ENCODE results near the gene DUSP15. TPM values are rescaled to one million over a fixed set of nuclear protein-coding genes. Genes with fewer than 3 reads are reported as not detected.
A peak's percentile ranks its signal among the peaks of the same experiment; 100 is the strongest.

The DUSP15 gene
- total and polyA plus RNA-seq, 4 donors = 0.35 to 0.61 (median 0.42) TPM; not detected in 1

- H3K4me1 ChIP-seq (ENCODE audit: control insufficient read depth in 4 of 4, insufficient read depth in 4 of 4, low read length in 3 of 4) = no peaks in the 10 kb centered on the region
- no peak for DNase-seq (ENCODE audit: low spot score)
- no peaks in the 10 kb centered on the region for H3K36me3 ChIP-seq (ENCODE audit: control insufficient read depth in 4 of 4, insufficient read depth in 3 of 4, low read depth in 1 of 4, low read length in 3 of 4)
- no peak overlapping the region for H3K27ac ChIP-seq (ENCODE audit: low read depth in 1 of 2, low read length in 2 of 2)
- H3K4me3 ChIP-seq (ENCODE audit: low read depth in 1 of 3, low read length in 3 of 3) = no peak overlapping the region
- no peak for TF ChIP-seq YY1 (IDR thresholded peaks at IDR 0.05)
- no peak for TF ChIP-seq EGR1 (IDR thresholded peaks at IDR 0.05; ENCODE audit: low read depth in 2 of 2)
- TF ChIP-seq NR2F2 (IDR thresholded peaks at IDR 0.05) = no peak
- TF ChIP-seq FOXA1 (IDR thresholded peaks at IDR 0.05) = no peak
- TF ChIP-seq, protein P1, sequence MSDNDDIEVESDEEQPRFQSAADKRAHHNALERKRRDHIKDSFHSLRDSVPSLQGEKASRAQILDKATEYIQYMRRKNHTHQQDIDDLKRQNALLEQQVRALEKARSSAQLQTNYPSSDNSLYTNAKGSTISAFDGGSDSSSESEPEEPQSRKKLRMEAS (IDR thresholded peaks at IDR 0.05) = no peak
- TF ChIP-seq, protein P2, sequence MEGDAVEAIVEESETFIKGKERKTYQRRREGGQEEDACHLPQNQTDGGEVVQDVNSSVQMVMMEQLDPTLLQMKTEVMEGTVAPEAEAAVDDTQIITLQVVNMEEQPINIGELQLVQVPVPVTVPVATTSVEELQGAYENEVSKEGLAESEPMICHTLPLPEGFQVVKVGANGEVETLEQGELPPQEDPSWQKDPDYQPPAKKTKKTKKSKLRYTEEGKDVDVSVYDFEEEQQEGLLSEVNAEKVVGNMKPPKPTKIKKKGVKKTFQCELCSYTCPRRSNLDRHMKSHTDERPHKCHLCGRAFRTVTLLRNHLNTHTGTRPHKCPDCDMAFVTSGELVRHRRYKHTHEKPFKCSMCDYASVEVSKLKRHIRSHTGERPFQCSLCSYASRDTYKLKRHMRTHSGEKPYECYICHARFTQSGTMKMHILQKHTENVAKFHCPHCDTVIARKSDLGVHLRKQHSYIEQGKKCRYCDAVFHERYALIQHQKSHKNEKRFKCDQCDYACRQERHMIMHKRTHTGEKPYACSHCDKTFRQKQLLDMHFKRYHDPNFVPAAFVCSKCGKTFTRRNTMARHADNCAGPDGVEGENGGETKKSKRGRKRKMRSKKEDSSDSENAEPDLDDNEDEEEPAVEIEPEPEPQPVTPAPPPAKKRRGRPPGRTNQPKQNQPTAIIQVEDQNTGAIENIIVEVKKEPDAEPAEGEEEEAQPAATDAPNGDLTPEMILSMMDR (IDR thresholded peaks at IDR 0.05; ENCODE audit: low read depth, low read length, missing input control) = no peak
- TF ChIP-seq HNF4G (IDR thresholded peaks at IDR 0.05) = no peak
- no peak for TF ChIP-seq TAF1 (conservative IDR thresholded peaks at IDR 0.05)
- TF ChIP-seq HNF4A (conservative IDR thresholded peaks at IDR 0.05) = no peak
- no peak for TF ChIP-seq RAD21 (IDR thresholded peaks at IDR 0.05)
- no peak for TF ChIP-seq RXRA (IDR thresholded peaks at IDR 0.05)
- no peak for TF ChIP-seq FOXA2 (IDR thresholded peaks at IDR 0.05)
- TF ChIP-seq, protein P3, sequence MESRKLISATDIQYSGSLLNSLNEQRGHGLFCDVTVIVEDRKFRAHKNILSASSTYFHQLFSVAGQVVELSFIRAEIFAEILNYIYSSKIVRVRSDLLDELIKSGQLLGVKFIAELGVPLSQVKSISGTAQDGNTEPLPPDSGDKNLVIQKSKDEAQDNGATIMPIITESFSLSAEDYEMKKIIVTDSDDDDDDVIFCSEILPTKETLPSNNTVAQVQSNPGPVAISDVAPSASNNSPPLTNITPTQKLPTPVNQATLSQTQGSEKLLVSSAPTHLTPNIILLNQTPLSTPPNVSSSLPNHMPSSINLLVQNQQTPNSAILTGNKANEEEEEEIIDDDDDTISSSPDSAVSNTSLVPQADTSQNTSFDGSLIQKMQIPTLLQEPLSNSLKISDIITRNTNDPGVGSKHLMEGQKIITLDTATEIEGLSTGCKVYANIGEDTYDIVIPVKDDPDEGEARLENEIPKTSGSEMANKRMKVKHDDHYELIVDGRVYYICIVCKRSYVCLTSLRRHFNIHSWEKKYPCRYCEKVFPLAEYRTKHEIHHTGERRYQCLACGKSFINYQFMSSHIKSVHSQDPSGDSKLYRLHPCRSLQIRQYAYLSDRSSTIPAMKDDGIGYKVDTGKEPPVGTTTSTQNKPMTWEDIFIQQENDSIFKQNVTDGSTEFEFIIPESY (IDR thresholded peaks at IDR 0.05) = no peak
- H3K9me3 ChIP-seq (ENCODE audit: control insufficient read depth in 4 of 4, low read length in 3 of 4) = no peaks in the 10 kb centered on the region
- WGBS = 61% methylated on average over 3 of the region's 3 CpGs
- H3K9ac ChIP-seq (ENCODE audit: low read depth in 1 of 2, low read length in 2 of 2) = no peak overlapping the region
- H3K27me3 ChIP-seq (ENCODE audit: control insufficient read depth in 4 of 4, insufficient read depth in 4 of 4, low read length in 3 of 4) = peaks cover 0 to 3% (median 1%) of the 10 kb centered on the region in 4 donors
These were observed 23.6 kb downstream of the DUSP15 start for GRCh38 chr20:31846793-31847138.

DNA sequence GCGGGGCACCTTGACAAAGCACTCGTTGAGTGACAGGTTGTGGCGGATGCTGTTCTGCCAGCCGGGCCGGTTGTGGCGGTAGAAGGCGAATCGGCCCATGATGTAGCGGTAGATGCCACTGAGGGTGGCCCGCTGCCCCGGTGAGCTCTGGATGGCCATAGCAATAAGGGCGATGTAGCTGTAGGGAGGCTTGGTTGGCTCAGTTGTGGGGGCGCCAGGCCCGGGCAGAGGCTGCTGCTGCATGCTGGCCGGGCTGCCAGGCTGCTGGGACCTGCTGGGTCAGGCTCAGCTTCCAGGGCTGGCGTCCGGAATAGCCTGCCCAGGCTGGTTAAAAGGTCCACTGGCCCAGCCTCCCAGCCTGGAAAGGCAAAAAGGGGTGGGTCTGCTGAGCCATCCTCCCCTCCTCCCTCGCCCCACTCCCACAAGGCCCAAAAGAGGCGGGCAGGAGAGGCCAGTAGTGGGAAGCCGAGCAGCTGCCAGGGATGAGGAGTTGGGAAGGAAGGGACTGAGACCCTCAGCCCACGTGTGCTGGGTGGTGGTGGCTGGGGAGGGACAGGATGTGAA, 24.9 kb downstream of the DUSP15 start, which contains the start of gene FOXS1:
Gene FOXS1, minus strand, starts transcription at position 305 of the 564 bp plus-strand sequence. Its CDS starts 62 bp downstream, at position 243.
- Histone ChIP-seq H3K4me1 (ENCODE audit: control insufficient read depth in 4 of 4, insufficient read depth in 4 of 4, low read length in 3 of 4) (no peaks in the 10 kb centered on the region), H3K4me3 (ENCODE audit: low read depth in 1 of 3, low read length in 3 of 3) (no peak within 1 kb of the TSS), H3K36me3 (ENCODE audit: control insufficient read depth in 4 of 4, insufficient read depth in 3 of 4, low read depth in 1 of 4, low read length in 3 of 4) (no peaks in the 10 kb centered on the region), H3K9me3 (ENCODE audit: control insufficient read depth in 4 of 4, low read length in 3 of 4) (no peaks in the 10 kb centered on the region), H3K27me3 (ENCODE audit: control insufficient read depth in 4 of 4, insufficient read depth in 4 of 4, low read length in 3 of 4) (peaks cover 0 to 2% (median 0%) of the 10 kb centered on the region in 4 donors), H3K9ac (ENCODE audit: low read depth in 1 of 2, low read length in 2 of 2) (no peak within 1 kb of the TSS), H3K27ac (ENCODE audit: low read depth in 1 of 2, low read length in 2 of 2) (peak within 1 kb of the TSS in 1 of 2 donors; percentile 36)
- no peak for DNase-seq (ENCODE audit: low spot score)
- TF ChIP-seq RAD21 (IDR thresholded peaks at IDR 0.05) = no peak
- no peak for TF ChIP-seq EGR1 (IDR thresholded peaks at IDR 0.05; ENCODE audit: low read depth in 2 of 2)
- TF ChIP-seq RXRA (IDR thresholded peaks at IDR 0.05) = no peak
- TF ChIP-seq HNF4A (conservative IDR thresholded peaks at IDR 0.05) = no peak
- no peak for TF ChIP-seq FOXA2 (IDR thresholded peaks at IDR 0.05)
- TF ChIP-seq, protein P3 (IDR thresholded peaks at IDR 0.05) = no peak
- TF ChIP-seq REST (IDR thresholded peaks at IDR 0.05) = no peak
- TF ChIP-seq, protein P4, sequence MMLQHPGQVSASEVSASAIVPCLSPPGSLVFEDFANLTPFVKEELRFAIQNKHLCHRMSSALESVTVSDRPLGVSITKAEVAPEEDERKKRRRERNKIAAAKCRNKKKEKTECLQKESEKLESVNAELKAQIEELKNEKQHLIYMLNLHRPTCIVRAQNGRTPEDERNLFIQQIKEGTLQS (IDR thresholded peaks at IDR 0.05) = no peak
- TF ChIP-seq, protein P2 (IDR thresholded peaks at IDR 0.05; ENCODE audit: low read depth, low read length, missing input control) = no peak
- TF ChIP-seq YY1 (IDR thresholded peaks at IDR 0.05) = no peak
- no peak for TF ChIP-seq GABPA (IDR thresholded peaks at IDR 0.05 in 1 of 2, conservative IDR thresholded peaks at IDR 0.05 in 1 of 2)
- no peak for TF ChIP-seq SP1 (IDR thresholded peaks at IDR 0.05)
- no peak for TF ChIP-seq FOXA1 (IDR thresholded peaks at IDR 0.05)
- no peak for TF ChIP-seq NR2F2 (IDR thresholded peaks at IDR 0.05)
- no peak for TF ChIP-seq HNF4G (IDR thresholded peaks at IDR 0.05)
- 79% methylated on average over 21 of the region's 21 CpGs for WGBS
